ENCODE results near the gene NMNAT2.

Gene NMNAT2

DNA sequence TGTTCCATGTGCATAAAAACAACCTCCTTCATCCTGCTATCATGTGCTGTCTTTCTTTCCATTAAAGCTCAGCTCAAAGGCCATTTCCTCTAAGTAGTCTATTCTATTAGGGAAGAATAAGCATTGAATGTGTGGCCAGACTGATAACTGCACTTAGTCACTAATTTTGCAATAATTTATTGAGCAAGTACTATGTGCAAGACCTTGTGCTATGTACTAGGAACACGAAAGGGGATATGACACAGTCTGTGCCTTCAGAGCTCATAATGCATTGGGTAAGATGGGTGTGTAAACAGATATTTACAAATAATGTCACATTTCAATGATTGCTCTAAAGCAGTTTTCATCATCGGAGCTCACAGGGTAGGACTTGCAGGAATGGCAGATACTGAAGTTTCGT lies 54.2 kb downstream of the NMNAT2 start:
- DNase-seq: no peak

DNA sequence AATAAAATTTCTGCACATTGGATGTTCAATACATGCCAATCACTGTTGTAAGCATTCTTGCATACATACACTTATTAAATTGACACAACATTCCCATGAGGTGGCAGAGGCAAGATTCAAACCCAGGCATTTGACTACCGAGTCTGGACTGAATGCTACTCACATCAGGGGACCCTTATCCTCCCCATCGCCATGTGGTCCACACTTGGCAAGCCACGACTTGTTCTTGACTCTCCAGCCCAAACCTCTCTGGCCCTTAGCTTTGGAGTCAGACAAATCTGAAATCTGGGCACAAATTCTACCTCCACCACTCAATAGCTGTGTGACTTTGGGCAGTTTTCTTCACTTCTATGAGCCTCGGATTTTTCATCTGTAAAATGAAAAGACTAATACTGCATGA lies 57.1 kb downstream of the NMNAT2 start:
- no peak for DNase-seq

DNA sequence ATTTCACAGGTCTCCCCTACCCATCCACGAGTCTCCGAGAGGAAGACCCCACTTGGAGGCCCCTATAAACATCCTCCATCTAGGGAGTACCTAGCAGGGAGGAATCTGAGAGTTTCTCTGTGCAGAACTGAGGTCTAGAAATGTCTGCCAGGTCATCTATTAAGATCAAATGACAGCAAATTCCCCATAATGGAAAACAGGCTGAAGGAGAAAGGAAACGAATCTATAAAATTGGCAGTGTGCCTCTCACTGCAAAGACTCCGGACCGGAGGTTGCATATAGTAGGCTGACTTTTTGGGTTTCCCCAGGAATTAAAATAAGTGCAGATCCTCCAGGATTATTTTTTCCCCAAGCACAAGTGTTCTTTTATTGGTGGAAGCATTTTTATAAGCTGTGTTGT lies 57.7 kb downstream of the NMNAT2 start:
- no peak for DNase-seq

DNA sequence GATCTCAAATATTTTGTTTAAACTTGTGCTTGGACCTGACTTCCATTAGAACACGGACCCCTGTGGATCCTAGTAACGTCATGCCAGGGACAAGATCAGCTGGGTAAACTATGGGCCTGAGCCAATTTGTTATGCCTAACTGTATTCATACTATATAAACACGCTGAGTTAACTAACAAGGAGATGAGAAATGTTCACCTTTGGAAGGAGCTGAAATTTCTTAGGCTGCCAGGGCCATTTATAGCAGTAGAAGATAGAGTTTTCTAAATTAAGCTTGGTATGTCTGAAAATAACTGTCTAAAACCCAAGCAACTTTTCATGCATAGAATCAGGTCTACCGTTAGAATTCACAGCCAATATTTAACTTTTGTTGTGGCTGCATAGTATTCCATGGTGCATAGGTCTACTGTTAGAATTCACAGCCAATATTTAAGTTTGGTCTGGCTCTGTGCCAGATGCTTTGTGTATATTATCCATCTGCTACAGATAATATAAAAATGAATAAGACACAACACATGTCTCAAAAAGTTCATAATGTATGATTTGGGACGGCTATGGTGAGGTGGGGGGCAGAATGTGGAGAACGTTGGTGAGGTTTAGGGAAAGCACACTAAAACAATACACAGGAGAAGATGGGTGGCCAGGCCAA lies 61.5 kb downstream of the NMNAT2 start:
- DNase-seq: no peak

DNA sequence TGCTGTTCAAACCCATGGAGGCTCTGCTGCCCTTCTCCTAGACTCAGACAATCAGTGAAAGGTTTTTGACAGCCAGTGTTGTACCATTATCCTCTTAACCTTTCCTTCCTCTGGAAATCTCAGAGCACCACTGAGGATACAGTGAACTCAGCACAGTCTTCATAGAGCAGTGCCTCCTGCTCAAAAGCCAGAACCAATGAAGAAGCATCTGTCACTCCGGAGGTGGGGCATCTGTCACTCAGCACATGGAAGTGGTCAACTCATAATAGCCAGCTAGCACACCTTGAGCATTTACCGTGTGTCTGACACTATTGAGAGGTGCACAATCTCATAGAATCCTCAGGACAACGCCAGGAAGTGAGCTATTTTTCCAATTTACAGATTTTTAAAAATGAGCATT lies 62.4 kb downstream of the NMNAT2 start:
- DNase-seq: no peak

DNA sequence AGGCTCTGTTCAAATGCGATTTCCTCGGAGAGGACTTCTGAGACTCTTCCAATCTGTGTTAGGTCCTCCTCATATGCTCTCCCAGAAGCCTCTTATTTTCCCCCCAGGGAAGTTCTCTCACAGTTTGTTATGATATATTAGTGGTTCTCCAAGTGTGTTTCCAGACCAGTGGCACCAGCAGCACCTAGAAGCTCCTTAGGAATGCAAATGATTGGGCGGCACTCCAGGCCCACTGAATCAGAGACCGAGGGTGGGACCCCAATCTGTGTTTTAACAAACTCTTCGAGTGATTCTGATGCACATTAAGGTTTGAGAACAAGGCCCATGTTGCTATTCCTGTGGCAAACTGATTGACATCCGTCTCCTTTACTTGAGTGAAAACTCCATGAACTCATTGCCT lies 63.0 kb downstream of the NMNAT2 start:
- no peak for DNase-seq

DNA sequence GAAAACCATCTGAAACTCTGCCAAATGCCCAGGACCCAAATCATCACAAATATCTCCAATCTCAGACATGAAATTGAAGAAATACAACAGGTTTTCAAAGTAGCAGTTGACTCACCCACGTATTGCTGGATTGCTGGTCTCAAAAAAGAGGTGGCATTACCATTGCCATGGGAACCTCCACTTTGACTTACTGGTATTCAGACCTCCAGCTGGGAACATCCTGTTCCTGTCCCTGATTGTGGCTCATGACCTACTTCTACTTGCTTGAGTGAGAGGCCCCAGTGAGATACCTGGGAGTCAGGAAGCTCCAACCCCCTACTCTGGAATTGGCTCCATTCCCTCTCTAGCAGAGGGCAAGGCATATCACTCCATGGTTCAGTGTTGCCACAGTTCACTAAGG lies 64.6 kb downstream of the NMNAT2 start:
- DNase-seq: no peak

DNA sequence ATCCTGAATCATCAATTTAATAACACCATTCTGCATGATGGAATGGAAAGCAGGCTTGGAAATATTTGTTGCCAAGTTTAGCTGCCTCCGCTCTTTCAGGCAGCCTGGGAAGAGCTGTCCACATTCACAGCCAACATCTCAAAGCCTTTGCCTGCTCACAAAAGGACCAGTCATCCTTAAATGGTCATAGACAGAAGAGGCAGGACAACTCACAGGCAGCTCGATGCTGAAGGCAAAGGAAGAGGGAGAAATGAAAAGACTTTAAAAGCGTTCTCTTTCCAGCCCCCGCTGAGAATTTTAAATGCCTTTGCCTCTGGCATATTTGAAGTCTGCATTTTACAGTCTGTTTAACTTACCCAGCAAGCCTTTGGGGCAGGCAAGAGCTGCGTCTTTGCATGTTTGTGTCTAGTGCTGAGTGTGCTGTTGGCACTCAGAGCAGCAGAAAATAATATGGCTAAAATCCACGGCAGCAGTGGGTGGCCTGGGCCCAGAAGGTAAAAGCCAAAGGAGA lies 68.9 kb downstream of the NMNAT2 start:
- DNase-seq: peak; percentile 47

DNA sequence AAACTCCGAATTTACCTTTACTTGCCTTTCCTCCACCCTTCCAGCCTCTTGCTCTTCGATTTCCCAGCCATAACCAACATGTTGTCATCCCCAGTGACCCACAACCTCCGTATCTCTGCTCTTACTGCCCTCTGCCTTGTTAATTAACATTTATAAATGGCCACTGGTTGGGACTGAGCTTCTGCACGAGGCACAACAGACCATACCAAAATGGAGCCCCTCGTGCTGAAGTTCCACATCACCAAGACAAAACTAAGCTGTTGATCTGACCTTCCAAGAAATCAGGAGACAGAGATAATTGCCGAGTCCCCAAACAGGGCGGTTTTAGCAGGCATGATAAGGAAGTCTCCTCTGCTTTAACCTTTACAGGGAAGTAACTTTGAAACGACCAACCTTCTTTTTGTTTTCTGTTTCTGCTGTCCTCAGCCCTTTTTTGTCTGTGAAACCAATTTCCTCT lies 71.9 kb downstream of the NMNAT2 start:
- DNase-seq: no peak

DNA sequence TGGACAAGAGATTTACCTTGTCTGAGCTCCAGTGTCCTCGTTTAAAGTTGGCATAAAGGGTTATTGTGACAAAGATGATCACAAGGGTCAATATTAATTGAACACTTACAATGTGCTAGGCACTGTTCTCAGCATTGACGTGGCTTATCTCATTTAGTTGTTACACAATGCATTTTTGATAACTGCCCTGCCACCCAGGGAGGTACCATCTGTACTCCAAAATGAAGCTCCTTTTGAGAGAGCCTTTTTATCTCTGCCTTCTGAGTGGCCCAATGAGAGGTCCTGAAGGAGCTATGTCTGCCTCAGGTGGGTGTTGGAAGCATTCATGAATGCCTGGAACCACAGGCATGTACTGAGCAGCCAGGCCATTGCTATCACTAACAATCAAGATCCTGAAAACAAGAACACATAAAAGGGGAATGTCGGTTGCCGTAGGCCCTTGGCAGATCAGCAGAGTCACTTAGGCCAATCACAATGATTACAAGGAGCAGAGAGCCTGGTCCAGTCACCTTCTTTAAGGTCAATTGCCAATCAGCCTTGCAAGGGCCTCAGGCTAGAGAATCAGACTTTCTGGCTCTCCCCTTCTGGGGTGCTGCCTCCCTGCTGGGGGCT lies 78.5 kb downstream of the NMNAT2 start:
- no peak for DNase-seq

DNA sequence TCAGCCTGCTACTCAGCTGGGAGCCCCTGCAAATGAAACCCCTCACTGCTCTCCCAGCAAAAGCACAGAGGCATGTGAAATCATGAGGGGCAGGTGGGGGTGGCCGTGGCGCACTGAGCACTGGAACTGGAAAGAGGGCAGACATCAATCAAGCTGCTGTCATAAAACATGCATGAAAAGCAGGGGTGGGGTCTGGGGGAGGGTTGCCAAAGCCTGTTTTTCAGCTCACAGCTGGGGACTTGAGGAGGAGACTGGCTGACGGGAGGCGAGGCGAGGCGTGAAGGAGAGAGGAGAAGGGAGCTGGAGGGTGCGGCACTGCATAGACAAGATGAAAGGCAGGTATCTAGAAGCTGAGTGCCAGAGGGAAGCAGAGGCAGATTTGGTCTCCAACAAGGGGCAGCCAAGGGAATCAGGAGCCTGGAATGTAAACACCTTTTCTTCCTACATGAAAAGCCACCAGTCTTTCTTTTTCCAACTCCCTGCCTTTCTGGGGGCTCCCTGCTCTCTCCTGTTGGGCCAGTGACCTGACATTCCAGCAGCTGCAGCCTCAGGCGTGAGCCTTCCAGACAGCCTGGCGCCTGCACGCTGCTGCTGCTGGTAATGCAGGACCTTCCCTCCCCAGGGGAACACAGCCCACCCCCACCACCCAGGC lies 87.0 kb downstream of the NMNAT2 start:
- peak; percentile 86 for DNase-seq

DNA sequence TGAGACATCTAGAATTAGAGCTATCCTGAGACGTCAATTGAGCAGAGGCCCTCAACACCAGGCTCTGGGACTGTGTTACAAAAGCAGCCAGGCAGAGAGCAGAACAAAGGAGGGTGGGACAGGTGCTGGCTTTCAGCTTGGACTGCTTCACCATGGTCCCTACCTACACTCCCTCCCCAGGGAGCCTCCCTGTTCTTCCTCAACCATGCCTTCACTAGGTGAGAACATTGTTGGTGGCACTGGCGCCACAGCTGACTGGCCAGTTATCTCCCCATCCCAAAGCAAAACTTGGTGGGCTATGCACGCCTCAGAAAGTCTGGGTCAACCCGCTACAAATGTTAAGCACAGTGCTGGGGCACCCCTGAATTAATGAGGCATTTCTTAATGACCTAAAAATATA lies 87.8 kb downstream of the NMNAT2 start:
- peak; percentile 65 for DNase-seq

DNA sequence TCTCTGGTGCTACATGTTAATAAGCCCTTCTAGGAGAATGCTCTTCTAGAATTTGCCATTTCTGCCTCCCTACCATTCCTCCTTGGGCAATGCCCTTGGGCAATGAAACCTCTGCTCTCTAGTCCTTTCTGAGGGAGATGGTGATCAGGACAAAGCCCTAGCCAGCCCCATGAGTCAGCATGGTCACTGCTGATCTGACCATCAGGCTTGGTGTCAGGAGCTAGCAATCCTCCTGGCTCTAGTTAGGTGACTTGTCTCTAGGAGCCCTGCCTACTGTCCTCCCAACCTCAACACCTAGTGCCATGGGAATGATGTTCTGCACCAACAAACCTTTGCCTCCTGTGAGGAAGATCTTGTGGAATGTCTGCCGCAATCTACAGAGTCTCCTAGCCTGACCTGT lies 89.8 kb downstream of the NMNAT2 start:
- no peak for DNase-seq

DNA sequence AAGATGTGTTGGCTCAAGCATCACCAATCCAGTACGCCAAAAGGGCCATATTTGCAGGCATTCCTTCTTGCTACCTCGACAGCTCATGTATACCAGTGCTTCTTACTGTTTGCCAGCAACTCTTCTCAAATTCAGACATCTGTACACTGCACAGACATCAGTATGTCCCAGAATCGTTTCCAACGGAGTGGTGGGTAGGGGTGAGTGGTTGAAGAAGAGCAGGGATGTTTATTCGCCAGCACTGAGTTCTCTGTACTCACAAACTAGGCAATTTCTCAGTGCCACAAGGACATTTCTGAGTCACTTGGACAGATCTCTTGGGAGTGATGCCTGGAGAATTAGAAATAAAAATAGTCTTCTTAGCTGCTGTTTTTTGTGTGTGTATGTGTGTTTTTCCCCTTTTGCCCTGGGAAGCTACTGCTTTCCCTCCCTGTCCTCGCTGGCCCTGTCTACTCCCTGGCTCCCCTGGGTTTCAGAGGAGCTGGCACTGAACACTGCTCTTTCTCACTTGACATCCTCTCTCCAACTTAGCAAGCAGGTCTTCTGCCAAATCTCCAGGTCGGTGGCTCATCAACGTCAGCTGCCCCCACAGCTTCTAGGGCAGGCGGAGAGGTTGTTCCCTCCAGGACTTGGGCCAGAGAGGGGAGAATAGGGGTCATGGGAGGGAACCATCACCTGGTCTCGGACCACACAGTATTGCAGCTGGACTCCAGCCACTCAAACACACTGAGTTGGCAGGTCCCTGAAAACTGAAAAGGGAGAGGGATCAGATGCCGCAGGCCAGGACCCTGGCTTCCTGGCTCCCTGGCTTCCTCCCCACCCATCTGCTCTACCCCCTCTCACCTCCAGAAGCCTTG lies 90.5 kb downstream of the NMNAT2 start:
- no peak for DNase-seq

DNA sequence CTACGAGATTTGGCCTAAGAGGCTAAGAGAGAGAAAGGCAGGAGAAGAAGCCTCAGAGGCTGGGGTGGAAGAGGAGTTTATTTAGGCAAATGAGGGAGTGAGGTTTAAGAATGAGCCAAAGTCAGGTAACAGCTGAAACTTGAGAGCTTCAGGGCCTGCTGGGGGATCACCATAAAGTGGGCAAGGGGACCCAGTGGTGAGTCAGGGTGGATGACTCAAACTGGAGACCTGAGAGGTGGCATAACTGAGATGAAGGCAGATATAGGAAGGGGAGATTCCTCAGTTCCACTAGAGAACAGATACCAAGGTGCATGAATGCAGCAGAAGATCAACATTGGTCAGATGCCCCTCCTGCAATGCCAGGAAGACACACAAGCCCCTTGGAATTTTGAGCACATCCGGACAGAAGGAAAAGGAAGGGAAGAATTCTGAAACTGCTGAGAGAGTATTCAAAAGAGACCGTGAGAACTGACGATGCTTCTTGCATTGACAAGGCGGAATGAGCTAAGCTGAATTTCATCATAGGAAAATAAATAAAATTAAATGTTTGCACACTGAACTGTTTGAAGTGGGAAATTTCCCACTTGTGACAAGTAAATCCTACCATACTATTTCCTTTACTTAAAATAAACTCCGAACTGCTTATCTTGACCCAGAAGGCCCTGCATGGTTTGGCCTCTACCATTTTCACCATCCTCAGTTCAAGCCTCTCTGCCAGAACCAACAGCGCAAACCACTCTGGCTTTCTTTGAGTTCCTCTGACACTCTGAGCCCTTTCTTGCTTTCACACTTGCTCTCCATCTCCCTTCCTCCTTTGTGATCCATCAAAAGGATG lies 94.1 kb downstream of the NMNAT2 start:
- DNase-seq: no peak

DNA sequence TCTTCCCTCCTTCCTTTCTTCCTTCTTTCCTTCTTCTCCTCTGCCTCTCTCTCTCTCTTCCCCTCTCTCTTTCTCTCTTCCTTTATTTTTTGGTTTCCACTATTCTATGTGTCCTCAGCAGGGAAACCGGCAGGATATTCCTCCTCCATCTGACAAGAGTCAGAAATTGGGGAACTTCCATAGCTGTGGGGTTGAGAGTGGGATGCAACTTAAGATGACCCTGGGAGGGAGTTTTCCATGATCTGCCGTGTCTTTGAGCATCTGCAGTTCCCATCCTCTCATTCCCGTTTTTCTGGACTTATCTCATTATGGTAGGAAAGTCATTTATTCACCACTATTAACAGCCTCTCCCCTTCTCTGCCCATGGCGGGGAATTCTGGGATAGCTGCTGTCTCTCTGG lies 98.6 kb downstream of the NMNAT2 start:
- DNase-seq: no peak

DNA sequence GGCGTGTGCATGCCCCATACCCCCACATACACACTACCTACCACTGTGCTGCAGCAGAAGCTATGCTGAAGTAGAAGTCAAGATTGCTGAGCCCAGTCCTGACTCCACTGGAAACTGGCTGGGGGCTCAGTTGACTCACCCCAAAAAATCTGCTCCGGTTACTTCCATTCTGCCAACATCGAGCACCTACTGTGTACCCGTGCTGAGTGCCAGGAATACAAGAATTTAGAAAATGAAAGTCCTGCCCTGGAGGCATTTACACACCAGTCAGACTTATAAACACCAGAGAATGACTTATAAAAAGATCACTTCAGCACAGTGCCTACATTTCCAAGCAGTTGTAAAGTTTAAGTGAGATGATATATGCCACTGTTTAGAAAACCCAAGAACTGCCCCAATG lies 99.1 kb downstream of the NMNAT2 start:
- no peak for DNase-seq

DNA sequence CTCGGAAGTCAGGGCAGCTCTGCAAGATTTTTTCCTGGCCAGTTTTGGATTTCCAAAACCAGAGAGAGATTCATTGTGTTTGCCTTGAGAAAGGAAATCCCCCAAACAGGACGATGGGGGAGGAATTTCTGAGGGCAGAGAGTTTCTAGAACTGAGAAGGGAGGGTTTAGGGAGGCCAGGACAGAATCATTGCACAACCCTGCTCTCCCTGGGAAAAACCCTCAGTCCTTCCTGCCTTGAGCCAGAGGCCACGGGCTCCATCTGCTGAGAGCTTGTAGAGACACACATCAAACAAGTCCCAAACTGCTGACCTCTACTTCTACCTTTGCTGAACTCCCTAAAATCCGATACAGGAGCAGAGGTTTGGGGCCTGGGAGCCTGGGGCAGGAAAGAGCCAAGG lies 99.7 kb downstream of the NMNAT2 start:
- no peak for DNase-seq

DNA sequence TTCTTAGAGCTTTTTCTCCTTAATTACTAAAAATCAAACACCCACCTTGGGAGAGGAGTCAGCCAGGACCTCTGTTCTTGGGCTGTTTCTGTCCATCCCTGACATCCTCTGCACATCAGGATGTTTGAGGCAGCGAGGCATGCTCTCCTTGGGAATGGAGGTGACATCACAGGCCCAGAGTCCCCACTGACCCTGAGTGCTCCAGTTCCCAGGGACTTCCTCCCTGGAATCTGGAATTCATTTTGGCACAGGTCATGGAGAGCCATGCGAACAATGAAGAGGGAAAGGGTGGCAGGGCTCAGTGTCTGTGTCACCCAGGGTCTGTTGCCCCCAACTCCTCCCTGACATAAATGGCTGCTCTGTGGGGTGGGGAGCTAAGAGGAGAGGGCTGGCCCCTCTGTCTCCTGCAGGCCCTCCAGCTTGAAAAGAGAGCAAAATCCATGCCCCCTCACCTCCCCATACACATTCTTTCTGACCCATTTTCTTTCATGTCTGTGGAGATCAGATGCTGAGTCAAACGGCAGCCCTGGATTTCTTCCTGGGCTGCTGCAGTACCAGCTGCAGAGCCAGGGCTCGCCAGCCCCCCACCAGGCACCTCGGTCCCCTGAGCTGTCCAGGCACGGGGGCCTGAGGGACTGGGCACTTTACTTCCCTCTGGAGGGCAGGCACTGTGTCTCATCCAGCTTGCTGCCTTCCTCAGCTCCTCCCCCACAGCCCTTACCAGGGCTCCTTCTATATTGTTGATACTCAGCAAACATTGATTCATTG lies 102.0 kb downstream of the NMNAT2 start:
- no peak for DNase-seq

DNA sequence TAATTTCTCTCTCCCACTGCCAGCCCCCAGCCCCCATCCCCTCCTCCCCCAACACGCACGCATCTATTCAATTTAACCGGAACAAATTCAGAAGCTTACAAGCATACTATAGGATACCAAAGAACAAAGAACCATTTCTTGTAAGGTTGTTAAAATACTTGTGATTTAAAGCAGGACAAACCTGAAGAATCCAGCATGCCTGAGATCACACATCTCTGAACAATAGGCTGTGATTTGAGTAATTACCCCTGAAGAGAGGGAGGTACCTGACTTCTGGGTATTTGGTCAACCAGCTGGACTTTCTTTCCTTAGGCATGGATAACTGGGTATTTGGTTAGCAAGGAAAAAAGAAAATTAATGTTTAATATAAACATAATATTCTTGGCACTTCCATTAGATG lies 105.1 kb downstream of the NMNAT2 start:
- no peak for DNase-seq

DNA sequence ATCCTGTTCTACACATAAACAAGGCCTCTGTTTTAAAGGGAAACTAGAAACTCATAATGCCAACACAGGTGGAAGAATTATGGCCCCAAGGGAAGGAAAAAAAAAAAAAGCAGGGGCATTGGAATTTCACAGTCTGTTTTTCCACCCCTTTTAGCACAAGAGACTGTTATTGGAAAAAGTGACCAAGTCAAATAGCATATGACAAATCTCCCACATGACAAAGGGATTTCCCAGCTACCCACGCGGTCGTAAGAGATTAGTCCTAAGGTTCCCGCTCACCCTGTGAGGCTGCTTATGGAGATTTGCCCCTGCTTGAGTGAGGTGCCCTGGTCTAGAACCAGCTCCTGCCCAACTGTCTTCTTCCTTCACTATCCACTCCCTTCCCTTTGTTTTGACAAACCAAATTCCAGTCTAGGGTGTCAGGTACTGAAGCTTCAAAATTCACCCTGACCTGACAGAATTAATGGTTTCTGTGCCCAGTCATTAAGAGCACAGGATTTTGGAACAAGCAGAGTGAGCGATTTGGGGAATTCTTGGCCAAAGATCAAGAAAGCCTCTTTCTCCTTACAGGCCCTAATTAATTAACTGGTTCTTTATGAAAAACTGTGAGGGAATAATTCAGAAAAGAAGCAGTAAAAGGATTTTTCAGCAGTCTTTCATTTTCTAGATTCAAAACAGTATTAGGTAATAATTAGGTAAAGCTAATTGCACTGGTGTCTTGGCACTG lies 107.3 kb downstream of the NMNAT2 start:
- no peak for DNase-seq

All from DMS79 (cell line).